Middle frontal gyrus (tissue), 1 donor: ENCODE results near the gene MSX2.

ENCODE experiments used
- DNase-seq: peaks from one replicate; pipeline ENCODE4 v3.0.0-alpha.2; 2015; ENCODE audit warnings: low spot score; ENCODE audit errors: extremely low spot score

Gene MSX2

GRCh38 chr5:174773371-174773770 is 49.0 kb downstream of the MSX2 start:
- DNase-seq, result no peak

GRCh38 chr5:174775081-174775480 is 50.7 kb downstream of the MSX2 start:
- DNase-seq, result no peak

GRCh38 chr5:174777111-174777510 is 52.7 kb downstream of the MSX2 start:
- no peak for DNase-seq

- DNase-seq, result no peak
Observed at GRCh38 chr5:174777583-174777982, 53.2 kb downstream of the MSX2 start.
